HEK293 (cell line): ENCODE results near the gene PCSK6.
A peak's percentile ranks its signal among the peaks of the same experiment; 100 is the strongest.

ENCODE experiments used
- CTCF ChIA-PET: fragments of 350-600 bp; formaldehyde crosslinking; extraction: SDS; loops from one replicate; lab custom pipeline; 2021; ENCODE audit warnings: antibody characterized with exemption; lab: Yijun Ruan, JAX
- POLR2A ChIA-PET: fragments of 300-600 bp; formaldehyde crosslinking; extraction: SDS; loops from one replicate; lab custom pipeline; 2020; ENCODE audit warnings: antibody characterized with exemption, inconsistent platforms; lab: Yijun Ruan, JAX
- H3K27ac ChIP-seq: fragments of 200-500 bp; sonication (Bioruptor generic); 2 replicates; pipeline ENCODE4 v1.5.1; 2014; ENCODE audit warnings: low read depth, low read length, control low read depth, inconsistent platforms; ENCODE audit errors: extremely low read depth
- H3K36me3 ChIP-seq, 2 experiments: fragments of 200-500 bp in 1 of 2; sonication (Bioruptor generic) in 1 of 2; 1 replicate in 1 of 2; 2 replicates in 1 of 2; pipeline ENCODE4 v1.5.1; 2014 to 2017; ENCODE audit warnings: inconsistent platforms in 2 of 2, low read length in 2 of 2; ENCODE audit not compliant: control insufficient read depth in 2 of 2, insufficient read depth in 1 of 2
- H3K4me1 ChIP-seq: fragments of 200-500 bp; sonication (Bioruptor generic); 2 replicates; pipeline ENCODE4 v1.5.1; 2014; ENCODE audit warnings: mild to moderate bottlenecking, low read length, inconsistent platforms; ENCODE audit not compliant: control insufficient read depth, insufficient read depth
- H3K4me3 ChIP-seq: 2 replicates; pipeline ENCODE4 v1.5.1; 2011; ENCODE audit warnings: low read depth, mild to moderate bottlenecking, control low read depth, low read length, moderate library complexity
- H3K9me3 ChIP-seq: fragments of 200-500 bp; sonication (Bioruptor generic); 2 replicates; pipeline ENCODE4 v1.5.1; 2014; ENCODE audit warnings: low read depth, low read length, inconsistent platforms; ENCODE audit not compliant: control insufficient read depth, insufficient read depth
- GFI1B ChIP-seq: fragments of 450-650 bp; formaldehyde crosslinking; IDR thresholded peaks from 2 replicates; pipeline ENCODE4 v1.5.1; 2016; ENCODE audit warnings: missing biosample characterization, missing genetic modification characterization
- GLIS2 ChIP-seq: fragments of 450-650 bp; formaldehyde crosslinking; IDR thresholded peaks from 2 replicates; pipeline ENCODE4 v1.5.1; 2016; ENCODE audit warnings: missing biosample characterization, missing genetic modification characterization
- KLF16 ChIP-seq: fragments of 450-650 bp; formaldehyde crosslinking; IDR thresholded peaks from 2 replicates; pipeline ENCODE4 v1.5.1; 2017; ENCODE audit warnings: missing biosample characterization, missing genetic modification characterization
- REST ChIP-seq: fragments of 450-650 bp; formaldehyde crosslinking; IDR thresholded peaks from 2 replicates; pipeline ENCODE4 v1.5.1; 2016; ENCODE audit warnings: missing biosample characterization, missing genetic modification characterization
- TCF7L2 ChIP-seq: IDR thresholded peaks from 2 replicates; pipeline ENCODE4 v1.6.1; 2011; ENCODE audit warnings: low read depth, mild to moderate bottlenecking, inconsistent platforms, low read length, moderate library complexity, borderline replicate concordance
- TRIM28 ChIP-seq: IDR thresholded peaks from 2 replicates; pipeline ENCODE4 v1.6.1; 2011; ENCODE audit warnings: low read length, control low read depth, borderline replicate concordance
- ZBTB20 ChIP-seq: fragments of 450-650 bp; formaldehyde crosslinking; IDR thresholded peaks from 2 replicates; pipeline ENCODE4 v1.5.1; 2016; ENCODE audit warnings: missing biosample characterization, missing genetic modification characterization
- ZNF114 ChIP-seq: fragments of 450-650 bp; formaldehyde crosslinking; IDR thresholded peaks from 2 replicates; pipeline ENCODE4 v1.5.0; 2017; ENCODE audit warnings: missing biosample characterization, missing genetic modification characterization
- ZNF133 ChIP-seq: fragments of 450-650 bp; formaldehyde crosslinking; IDR thresholded peaks from 2 replicates; pipeline ENCODE4 v1.5.1; 2016; ENCODE audit warnings: missing biosample characterization, missing genetic modification characterization
- ZNF19 ChIP-seq: fragments of 450-650 bp; formaldehyde crosslinking; IDR thresholded peaks from 2 replicates; pipeline ENCODE4; 2016; ENCODE audit warnings: missing biosample characterization, missing genetic modification characterization, low read depth
- ZNF2 ChIP-seq: fragments of 450-650 bp; formaldehyde crosslinking; IDR thresholded peaks from 2 replicates; pipeline ENCODE4 v1.5.1; 2016; ENCODE audit warnings: missing biosample characterization, missing genetic modification characterization
- ZNF266 ChIP-seq: fragments of 450-650 bp; formaldehyde crosslinking; IDR thresholded peaks from 2 replicates; pipeline ENCODE4 v1.5.1; 2016; ENCODE audit warnings: missing biosample characterization, missing genetic modification characterization, low read depth
- ZNF292 ChIP-seq: fragments of 450-650 bp; formaldehyde crosslinking; IDR thresholded peaks from 2 replicates; pipeline ENCODE4 v1.5.1; 2016; ENCODE audit warnings: low read depth, missing biosample characterization, missing genetic modification characterization, borderline replicate concordance
- ZNF302 ChIP-seq: fragments of 450-650 bp; formaldehyde crosslinking; IDR thresholded peaks from 2 replicates; pipeline ENCODE4 v1.5.1; 2016; ENCODE audit warnings: missing biosample characterization, missing genetic modification characterization, low read depth
- ZNF350 ChIP-seq: fragments of 450-650 bp; formaldehyde crosslinking; IDR thresholded peaks from 2 replicates; pipeline ENCODE4 v1.5.0; 2017; ENCODE audit warnings: missing biosample characterization, mild to moderate bottlenecking, missing genetic modification characterization
- ZNF398 ChIP-seq: fragments of 450-650 bp; formaldehyde crosslinking; IDR thresholded peaks from 2 replicates; pipeline ENCODE4 v1.5.1; 2017; ENCODE audit warnings: missing biosample characterization, missing genetic modification characterization
- ZNF404 ChIP-seq: fragments of 450-650 bp; formaldehyde crosslinking; IDR thresholded peaks from 2 replicates; pipeline ENCODE4 v1.5.1; 2017; ENCODE audit warnings: missing biosample characterization, missing genetic modification characterization
- ZNF501 ChIP-seq: fragments of 450-650 bp; formaldehyde crosslinking; IDR thresholded peaks from 2 replicates; pipeline ENCODE4 v1.5.1; 2016; ENCODE audit warnings: missing biosample characterization, missing genetic modification characterization
- ZNF510 ChIP-seq: fragments of 450-650 bp; formaldehyde crosslinking; IDR thresholded peaks from 2 replicates; pipeline ENCODE4 v1.5.1; 2018; ENCODE audit warnings: mild to moderate bottlenecking, missing genetic modification characterization, missing biosample characterization; ENCODE audit not compliant: insufficient replicate concordance
- ZNF521 ChIP-seq: fragments of 450-650 bp; formaldehyde crosslinking; IDR thresholded peaks from 2 replicates; pipeline ENCODE4 v1.5.1; 2017; ENCODE audit warnings: missing biosample characterization, mild to moderate bottlenecking, missing genetic modification characterization
- ZNF639 ChIP-seq: fragments of 450-650 bp; formaldehyde crosslinking; IDR thresholded peaks from 2 replicates; pipeline ENCODE4 v1.5.1; 2016; ENCODE audit warnings: missing biosample characterization, missing genetic modification characterization
- ZSCAN30 ChIP-seq: fragments of 450-650 bp; IDR thresholded peaks from 2 replicates; pipeline ENCODE4 v1.5.1; 2018; ENCODE audit warnings: missing biosample characterization, mild to moderate bottlenecking, missing genetic modification characterization, moderate library complexity

The PCSK6 gene

GRCh38 chr15:101320501-101321052 lies 168.9 kb downstream of the PCSK6 start:
- Histone ChIP-seq H3K9me3 (no peaks in the 10 kb centered on the region), H3K4me3 (no peak overlapping the region), H3K4me1 (no peaks in the 10 kb centered on the region), H3K27ac (no peak overlapping the region), H3K36me3 (peaks cover 10 to 74% of the 10 kb centered on the region in 2 experiments; a peak in 2 of 3 replicates)
- ChIA-PET CTCF (no interaction called here), POLR2A (no interaction called here)
- TF ChIP-seq ZNF398 (no peak), ZNF639 (tag by site-specific recombination) (no peak), ZNF404 (tag by site-specific recombination) (no peak), TRIM28 (no peak), ZNF350 (tag by site-specific recombination) (no peak), ZNF521 (no peak), GFI1B (no peak), ZNF19 (tag by site-specific recombination) (no peak)
- TF ChIP-seq, all 188 proteins: peak for 0

- TF ChIP-seq REST (tag by site-specific recombination) (peak; percentile 84), TCF7L2 (no peak)
- TF ChIP-seq, all 188 proteins: peak for 1
- CTCF ChIA-PET = interaction anchor here (0.5 to 0.6 kb wide), 2 partner anchors 43 to 386 kb away, joined by 3 read pairs; no protein-coding TSS in a partner anchor
- H3K36me3 ChIP-seq = peaks cover 13 to 72% of the 10 kb centered on the region in 2 experiments; a peak in 2 of 3 replicates
- POLR2A ChIA-PET = no interaction called here
- no peak overlapping the region for H3K27ac ChIP-seq
- H3K4me3 ChIP-seq = no peak overlapping the region
- H3K4me1 ChIP-seq = no peaks in the 10 kb centered on the region
- no peaks in the 10 kb centered on the region for H3K9me3 ChIP-seq
Observed at GRCh38 chr15:101318839-101319238, 170.7 kb downstream of the PCSK6 start.

GRCh38 chr15:101318147-101318819 lies 171.2 kb downstream of the PCSK6 start:
- ChIA-PET POLR2A (no interaction called here), CTCF (interaction anchor here (0.5 to 0.6 kb wide), 2 partner anchors 44 to 387 kb away, joined by 3 read pairs; no protein-coding TSS in a partner anchor)
- H3K27ac ChIP-seq = no peak overlapping the region
- H3K9me3 ChIP-seq = no peaks in the 10 kb centered on the region
- H3K4me3 ChIP-seq = no peak overlapping the region
- H3K36me3 ChIP-seq = peaks cover 13 to 73% of the 10 kb centered on the region in 2 experiments; a peak in 2 of 3 replicates
- no peaks in the 10 kb centered on the region for H3K4me1 ChIP-seq
- TF ChIP-seq ZNF398 (no peak), ZNF266 (tag by site-specific recombination) (no peak), ZNF302 (tag by site-specific recombination) (no peak), ZSCAN30 (tag by site-specific recombination) (no peak), ZBTB20 (no peak), ZNF501 (no peak), GLIS2 (tag by site-specific recombination) (no peak), ZNF292 (tag by site-specific recombination) (no peak), ZNF114 (tag by site-specific recombination) (no peak), ZNF510 (tag by site-specific recombination) (no peak), KLF16 (tag by site-specific recombination) (no peak), ZNF133 (tag by site-specific recombination) (no peak), ZNF2 (tag by site-specific recombination) (no peak)
